Body of pancreas (tissue), 4 donors: Measurements from ENCODE around the gene MGME1. TPM values are rescaled to one million over a fixed set of nuclear protein-coding genes. Genes with fewer than 3 reads are reported as not detected.

Experiments
- ATAC-seq: fragments of 150-250 bp; one replicate; pipeline ENCODE4 v1.9.1; 2016
- DNase-seq, 4 donors: peaks; one replicate each; pipeline ENCODE4 v3.0.0-alpha.2; 2019
- H3K27ac ChIP-seq, 4 donors: fragments of 200-600 bp; sonication (generic); 1 replicate in 3 of 4; 2 replicates in 1 of 4; pipeline versions ENCODE4 v1.5.1 to v1.6.1; 2016 to 2019; ENCODE audit warnings: mild to moderate bottlenecking in 1 of 4, mixed read lengths in 1 of 4, moderate library complexity in 1 of 4
- H3K27me3 ChIP-seq, 2 donors: fragments of 200-600 bp; sonication (generic); one replicate each; pipeline ENCODE4 v1.6.0; 2016; ENCODE audit warnings: mild to moderate bottlenecking in 1 of 2
- H3K36me3 ChIP-seq, 2 donors: fragments of 200-600 bp; sonication (generic); replicated peaks in 1 of 2; 2 replicates each; pipeline ENCODE4 v1.5.1; 2016; ENCODE audit warnings: low read depth in 2 of 2; ENCODE audit not compliant: insufficient read depth in 1 of 2
- H3K4me1 ChIP-seq: fragments of 200-600 bp; sonication (generic); one replicate; pipeline ENCODE4 v1.6.0; 2016
- H3K4me3 ChIP-seq, 2 donors: fragments of 200-600 bp; sonication (generic); 1 replicate in 1 of 2; 2 replicates in 1 of 2; pipeline ENCODE4 v1.5.1; 2016 to 2019
- H3K9me3 ChIP-seq, 3 donors: fragments of 200-600 bp; sonication (generic); 1 replicate in 2 of 3; 2 replicates in 1 of 3; pipeline ENCODE4 v1.5.1; 2016
- CTCF ChIP-seq, 7 experiments: fragments of 450-650 bp in 4 of 7; fragments of 200-600 bp in 3 of 7; sonication (generic) in 3 of 7; IDR thresholded peaks; one replicate each; pipeline ENCODE4 v1.5.1; 2016 to 2019; ENCODE audit warnings: antibody characterized with exemption in 7 of 7
- POLR2A ChIP-seq, 3 donors: fragments of 450-650 bp; IDR thresholded peaks; one replicate each; pipeline ENCODE4 v1.6.1; 2016; ENCODE audit warnings: antibody characterized with exemption in 3 of 3, mild to moderate bottlenecking in 2 of 3
- WGBS, 2 donors: methylation state at CpG; one replicate each; pipeline ENCODE4 v1.1.5; 2017; 5-methylcytosine and 5-hydroxymethylcytosine counted together
- intact Hi-C: fragments of 100-400 bp; cut with DNase I; formaldehyde crosslinking; loops from one replicate; pipeline ENCODE4 v1.15.1; 2023
- total RNA-seq, 2 donors: library from RNA; depleted of rRNA; stranded (reverse); fragments of >200 nt; gene quantifications; one replicate each; pipeline ENCODE4 v1.1.0, GENCODE V29; 2016

The MGME1 gene
- total RNA-seq, 2 donors from 2014 or later = 3.0 to 6.5 TPM

GRCh38 chr20:17960927-17961586 is 7.8 kb upstream of the MGME1 start:
- no peak for TF ChIP-seq CTCF (IDR thresholded peaks at IDR 0.05)
- no peak for TF ChIP-seq POLR2A (IDR thresholded peaks at IDR 0.05)
- H3K4me3 ChIP-seq = no peak overlapping the region
- no peaks in the 10 kb centered on the region for H3K36me3 ChIP-seq
- DNase-seq (no peak), ATAC-seq (no peak)
- peak overlapping the region in 2 of 4 donors; percentile 21 to 61 for H3K27ac ChIP-seq
- H3K9me3 ChIP-seq = no peaks in the 10 kb centered on the region
- WGBS, 2 donors = 38 to 39% methylated on average over 6 of the region's 6 CpGs
- intact Hi-C loops = no loop called here
- peaks cover 71% of the 10 kb centered on the region for H3K4me1 ChIP-seq
- H3K27me3 ChIP-seq = no peaks in the 10 kb centered on the region

- Histone ChIP-seq H3K27ac (peak overlapping the region in 1 of 4 donors; percentile 61), H3K36me3 (no peaks in the 10 kb centered on the region), H3K4me1 (peaks cover 76% of the 10 kb centered on the region), H3K9me3 (no peaks in the 10 kb centered on the region), H3K27me3 (no peaks in the 10 kb centered on the region), H3K4me3 (no peak overlapping the region)
- TF ChIP-seq CTCF (IDR thresholded peaks at IDR 0.05) (no peak), POLR2A (IDR thresholded peaks at IDR 0.05) (no peak)
- WGBS, 2 donors = 21 to 22% methylated on average over 1 of the region's 1 CpG
- intact Hi-C loops = no loop called here
- ATAC-seq (no peak), DNase-seq (no peak)
These were observed 7.3 kb upstream of the MGME1 start for GRCh38 chr20:17961587-17961940.

GRCh38 chr20:17963114-17963897 is 5.5 kb upstream of the MGME1 start:
- 92 to 93% methylated on average over 9 of the region's 9 CpGs for WGBS, 2 donors
- TF ChIP-seq CTCF (IDR thresholded peaks at IDR 0.05) (no peak), POLR2A (IDR thresholded peaks at IDR 0.05) (no peak)
- Histone ChIP-seq H3K36me3 (no peaks in the 10 kb centered on the region), H3K27me3 (no peaks in the 10 kb centered on the region), H3K4me3 (no peak overlapping the region), H3K9me3 (no peaks in the 10 kb centered on the region), H3K4me1 (peaks cover 75% of the 10 kb centered on the region), H3K27ac (peak overlapping the region in 1 of 4 donors; percentile 20)
- no peak for ATAC-seq
- intact Hi-C loops = no loop called here
- no peak for DNase-seq

GRCh38 chr20:17964073-17964472 is 4.7 kb upstream of the MGME1 start:
- intact Hi-C loops = no loop called here
- DNase-seq = no peak
- Histone ChIP-seq H3K9me3 (no peaks in the 10 kb centered on the region), H3K4me1 (peaks cover 67% of the 10 kb centered on the region), H3K36me3 (no peaks in the 10 kb centered on the region), H3K4me3 (no peak overlapping the region), H3K27me3 (no peaks in the 10 kb centered on the region), H3K27ac (no peak overlapping the region)
- 89 to 93% methylated on average over 1 of the region's 1 CpG for WGBS, 2 donors
- no peak for TF ChIP-seq POLR2A (IDR thresholded peaks at IDR 0.05)
- no peak for TF ChIP-seq CTCF (IDR thresholded peaks at IDR 0.05)
- ATAC-seq = no peak
